H1 (cell line): ENCODE measurements around the gene PERCC1. TPM values are rescaled to one million over a fixed set of nuclear protein-coding genes. Genes with fewer than 3 reads are reported as not detected.

ENCODE experiments used
- CTCF ChIA-PET: fragments of 300-600 bp; sonication (Branson Sonifier 250); formaldehyde crosslinking; loops from one replicate; lab custom pipeline; 2021; ENCODE audit not compliant: partially characterized antibody; lab: Charles Lee
- POLR2A ChIA-PET: fragments of 300-600 bp; sonication (Branson Sonifier 250); formaldehyde crosslinking; loops from one replicate; lab custom pipeline; 2021; ENCODE audit warnings: inconsistent platforms; ENCODE audit not compliant: partially characterized antibody; lab: Charles Lee
- DNase-seq, 2 experiments: peaks; one replicate each; pipeline versions ENCODE4 v3.0.0 to v3.0.0-alpha.2; 2010 to 2022; ENCODE audit warnings: low spot score in 2 of 2, low read depth in 1 of 2, mixed read lengths in 1 of 2
- FAIRE-seq: peaks from 2 replicates; lab custom pipeline; 2011; peaks lifted over from hg19 to GRCh38; lab: Jason Lieb, UNC
- H2AFZ ChIP-seq: 2 replicates; pipeline ENCODE4 v1.8.1; 2012; ENCODE audit warnings: low read length, inconsistent platforms
- H2AK5ac ChIP-seq: 2 replicates; pipeline ENCODE4 v1.6.1; 2013; ENCODE audit warnings: low read depth, low read length
- H2BK120ac ChIP-seq: replicated peaks from 2 replicates; pipeline ENCODE3; 2013; ENCODE audit warnings: low read depth, low read length, inconsistent platforms
- H2BK12ac ChIP-seq: 2 replicates; pipeline ENCODE4 v1.6.1; 2013; ENCODE audit warnings: low read depth, low read length
- H2BK15ac ChIP-seq: 2 replicates; pipeline ENCODE4 v1.6.1; 2013; ENCODE audit warnings: low read length
- H2BK20ac ChIP-seq: 2 replicates; pipeline ENCODE4 v1.6.1; 2013; ENCODE audit warnings: low read length
- H2BK5ac ChIP-seq: 2 replicates; pipeline ENCODE4 v1.6.1; 2013; ENCODE audit warnings: low read depth, low read length
- H3K14ac ChIP-seq: 2 replicates; pipeline ENCODE4 v1.6.1; 2013; ENCODE audit warnings: inconsistent platforms; ENCODE audit not compliant: insufficient read length
- H3K18ac ChIP-seq: 2 replicates; pipeline ENCODE4 v1.6.1; 2013; ENCODE audit warnings: low read length; ENCODE audit errors: extremely low read depth
- H3K23ac ChIP-seq: 2 replicates; pipeline ENCODE4 v1.6.1; 2013; ENCODE audit warnings: inconsistent platforms; ENCODE audit not compliant: insufficient read length
- H3K23me2 ChIP-seq: 2 replicates; pipeline ENCODE4 v1.6.1; 2013; ENCODE audit warnings: low read depth, low read length
- H3K27ac ChIP-seq: 2 replicates; pipeline ENCODE4 v1.6.1; 2011; ENCODE audit warnings: low read depth, low read length, inconsistent platforms
- H3K27me3 ChIP-seq, 4 experiments: replicated peaks in 1 of 4; 1 replicate in 1 of 4; 2 replicates in 3 of 4; pipeline versions ENCODE4 v1.6.1 to v1.8.1; 2011 to 2013; ENCODE audit warnings: low read length in 3 of 4, mild to moderate bottlenecking in 3 of 4, inconsistent platforms in 2 of 4, mixed read lengths in 2 of 4, moderate library complexity in 1 of 4; ENCODE audit not compliant: control insufficient read depth in 3 of 4, insufficient read depth in 3 of 4; ENCODE audit errors: extremely low read depth in 1 of 4
- H3K36me3 ChIP-seq, 4 experiments: 2 replicates each; pipeline versions ENCODE4 v1.6.1 to v1.8.1; 2011 to 2013; ENCODE audit warnings: mild to moderate bottlenecking in 4 of 4, low read length in 3 of 4, moderate library complexity in 2 of 4, control low read depth in 1 of 4, inconsistent platforms in 1 of 4; ENCODE audit not compliant: insufficient read depth in 4 of 4, control insufficient read depth in 2 of 4
- H3K4ac ChIP-seq: replicated peaks from 2 replicates; pipeline ENCODE3; 2013; ENCODE audit warnings: low read length, low read depth, mixed read lengths, inconsistent platforms; ENCODE audit not compliant: insufficient read length
- H3K4me1 ChIP-seq, 4 experiments: replicated peaks in 1 of 4; 1 replicate in 1 of 4; 2 replicates in 3 of 4; pipeline versions ENCODE4 v1.6.1 to v1.8.1; 2011 to 2013; ENCODE audit warnings: low read length in 3 of 4, inconsistent platforms in 2 of 4, mixed read lengths in 1 of 4; ENCODE audit not compliant: insufficient read depth in 4 of 4, control insufficient read depth in 3 of 4
- H3K4me2 ChIP-seq, 2 experiments: 2 replicates each; pipeline versions ENCODE4 v1.6.1 to v1.8.1; 2011 to 2013; ENCODE audit warnings: low read depth in 2 of 2, low read length in 2 of 2, control low read depth in 1 of 2, inconsistent platforms in 1 of 2, mild to moderate bottlenecking in 1 of 2; ENCODE audit not compliant: insufficient read depth in 1 of 2
- H3K4me3 ChIP-seq, 4 experiments: fragments of 200-600, 300-600 bp in 1 of 4; sonication (generic), shearing (Covaris generic), sonication (Bioruptor Twin) in 1 of 4; 2 replicates each; pipeline versions ENCODE4 v1.5.1 to v1.8.1; 2011 to 2016; ENCODE audit warnings: low read length in 4 of 4, low read depth in 3 of 4, control low read depth in 2 of 4, inconsistent platforms in 2 of 4, mild to moderate bottlenecking in 2 of 4, mixed read lengths in 1 of 4, moderate library complexity in 1 of 4; ENCODE audit not compliant: insufficient read depth in 2 of 4; ENCODE audit errors: extremely low read depth in 1 of 4
- H3K56ac ChIP-seq: replicated peaks from 2 replicates; pipeline ENCODE3; 2013; ENCODE audit warnings: low read depth, mild to moderate bottlenecking, mixed read lengths, low read length, inconsistent platforms; ENCODE audit not compliant: insufficient read length
- H3K79me1 ChIP-seq: 2 replicates; pipeline ENCODE4 v1.6.1; 2013; ENCODE audit warnings: low read depth, low read length, control low read depth
- H3K79me2 ChIP-seq, 2 experiments: 2 replicates each; pipeline versions ENCODE4 v1.6.1 to v1.8.1; 2012 to 2013; ENCODE audit warnings: low read length in 2 of 2, mild to moderate bottlenecking in 2 of 2, inconsistent platforms in 1 of 2; ENCODE audit not compliant: insufficient read depth in 2 of 2, control insufficient read depth in 1 of 2
- H3K9ac ChIP-seq, 4 experiments: replicated peaks in 1 of 4; 1 replicate in 1 of 4; 2 replicates in 3 of 4; pipeline versions ENCODE4 v1.6.1 to v1.8.1; 2011 to 2013; ENCODE audit warnings: low read depth in 3 of 4, low read length in 3 of 4, control low read depth in 2 of 4, mild to moderate bottlenecking in 2 of 4, moderate library complexity in 2 of 4, inconsistent platforms in 1 of 4; ENCODE audit errors: extremely low read depth in 1 of 4
- H3K9me3 ChIP-seq, 2 experiments: 2 replicates each; pipeline versions ENCODE4 v1.6.1 to v1.8.1; 2012 to 2013; ENCODE audit warnings: mild to moderate bottlenecking in 2 of 2, moderate library complexity in 2 of 2, control low read depth in 1 of 2, inconsistent platforms in 1 of 2, low read depth in 1 of 2, low read length in 1 of 2, mixed read lengths in 1 of 2; ENCODE audit not compliant: insufficient read depth in 2 of 2
- H4K20me1 ChIP-seq, 2 experiments: replicated peaks in 1 of 2; 2 replicates each; pipeline versions ENCODE3 to v1.8.1; 2011 to 2013; ENCODE audit warnings: inconsistent platforms in 2 of 2, low read length in 2 of 2, mild to moderate bottlenecking in 1 of 2; ENCODE audit not compliant: insufficient read depth in 2 of 2, control insufficient read depth in 1 of 2
- H4K5ac ChIP-seq: 2 replicates; pipeline ENCODE4 v1.6.1; 2013; ENCODE audit warnings: low read length, low read depth, mixed read lengths, inconsistent platforms; ENCODE audit not compliant: insufficient read length
- H4K8ac ChIP-seq: 2 replicates; pipeline ENCODE4 v1.8.0; 2013; ENCODE audit warnings: mild to moderate bottlenecking, moderate library complexity, low read length, inconsistent platforms; ENCODE audit not compliant: insufficient read depth; ENCODE audit errors: extremely low read depth
- H4K91ac ChIP-seq: replicated peaks from 2 replicates; pipeline ENCODE3; 2013; ENCODE audit warnings: low read length, mixed read lengths, inconsistent platforms; ENCODE audit not compliant: insufficient read length
- GTF2F1 ChIP-seq: IDR thresholded peaks from 2 replicates; pipeline ENCODE4 v1.6.1; 2012; ENCODE audit warnings: low read depth, low read length, improper control_type of control experiment, borderline replicate concordance
- RBBP5 ChIP-seq: IDR thresholded peaks from 2 replicates; pipeline ENCODE4 v1.7.1; 2012; ENCODE audit warnings: low read depth, mild to moderate bottlenecking, inconsistent platforms, low read length, moderate library complexity, borderline replicate concordance
- TBP ChIP-seq: IDR thresholded peaks from 2 replicates; pipeline ENCODE4 v1.6.1; 2011; ENCODE audit warnings: low read depth, low read length, improper control_type of control experiment
- ZNF274 ChIP-seq: IDR thresholded peaks from 2 replicates; pipeline ENCODE4 v1.7.0; 2012; ENCODE audit warnings: low read length, borderline replicate concordance; ENCODE audit errors: extremely low read depth
- WGBS, 2 experiments: shearing (Covaris generic) in 1 of 2; methylation state at CpG; one replicate each; pipeline versions ENCODE4 v1.1.6 to v1.1.7; 2013 to 2015; ENCODE audit warnings: low lambda C conversion rate in 2 of 2, mixed read lengths in 2 of 2, inconsistent platforms in 1 of 2, low coverage in 1 of 2, missing lambda C conversion rate in 1 of 2; ENCODE audit not compliant: insufficient replicate concordance in 2 of 2, insufficient coverage in 1 of 2, insufficient read length in 1 of 2; ENCODE audit errors: extremely low coverage in 1 of 2, missing lambda C conversion rate in 1 of 2; 5-methylcytosine and 5-hydroxymethylcytosine counted together
- polyA plus RNA-seq, 7 experiments: library from polyadenylated mRNA; depleted of rRNA in 3 of 7; stranded (reverse) in 5 of 7; unstranded in 2 of 7; fragments of >200 nt in 5 of 7; fragments of 200-250 nt in 2 of 7; gene quantifications; 1 replicate in 5 of 7; 2 replicates in 1 of 7; 4 replicates in 1 of 7; pipeline versions ENCODE4 v1.2.1 to v1.2.3, GENCODE V29; 2011 to 2013; ENCODE audit warnings: missing spikeins in 2 of 7, mixed read lengths in 2 of 7
- total RNA-seq: library from RNA; stranded (reverse); fragmentation: NEBNext Ultra II Directional; extraction: Animal tissue kit (Norgen Biotek cat#: 25700); gene quantifications from 2 replicates; pipeline ENCODE4 v1.2.1, GENCODE V29; 2021

PERCC1 gene
- total and polyA plus RNA-seq, 2 of the 8 experiments (the other 6 are each of a cell fraction or from before 2014, with no cell fraction given), result not detected

DNA sequence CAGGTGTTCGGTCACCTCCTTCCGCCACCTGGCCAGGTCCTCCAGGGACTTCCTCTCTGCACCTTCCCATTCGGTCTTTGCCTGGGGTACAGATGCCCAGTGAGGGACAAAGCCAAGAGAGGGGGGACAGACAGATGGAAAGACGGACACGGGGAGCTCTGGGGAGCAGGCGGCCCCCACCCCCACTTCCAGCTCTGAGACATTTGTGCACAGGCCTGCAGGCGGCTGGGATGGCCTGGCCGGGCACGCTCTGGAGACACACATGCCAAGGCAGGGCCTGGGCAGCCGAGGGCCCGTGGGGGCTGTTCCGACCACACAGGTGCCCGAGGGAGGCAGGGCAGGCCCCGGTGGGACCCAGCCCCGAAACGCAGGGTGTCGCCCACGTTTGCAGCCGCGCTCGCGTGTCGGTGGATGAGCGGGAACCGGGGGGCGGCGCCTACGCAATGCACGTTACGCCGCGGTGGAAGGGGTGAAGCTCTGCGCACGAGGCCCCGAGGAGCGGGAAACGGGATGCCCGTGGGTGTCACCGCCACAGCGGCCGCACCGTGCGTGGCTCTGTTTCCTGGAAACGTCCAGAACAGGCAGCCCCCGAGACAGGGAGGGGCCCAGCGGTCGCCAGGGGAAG lies 6.0 kb downstream of the PERCC1 start:
- Histone ChIP-seq H3K4me3 (no peak overlapping the region), H3K79me2 (no peaks in the 10 kb centered on the region), H4K20me1 (no peaks in the 10 kb centered on the region), H3K23me2 (no peaks in the 10 kb centered on the region), H3K23ac (no peak overlapping the region), H2BK120ac (no peak overlapping the region), H4K5ac (no peak overlapping the region), H4K8ac (peak overlapping the region; percentile 7; the same call in 1 of the 2 replicates), H2BK12ac (no peak overlapping the region), H2BK15ac (no peak overlapping the region), H3K4me1 (no peaks in the 10 kb centered on the region; a peak in 1 of 7 replicates), H3K27me3 (no peaks in the 10 kb centered on the region), H3K27ac (no peak overlapping the region), H3K18ac (no peak overlapping the region), H2BK20ac (no peak overlapping the region), H3K9ac (0 out of 7 replicates have a peak overlapping the region, but pooled peaks of 1 of the 4 experiments have one; percentile 18), H3K9me3 (no peaks in the 10 kb centered on the region), H3K4ac (no peak overlapping the region), H4K91ac (no peak overlapping the region), H3K14ac (no peak overlapping the region), H3K36me3 (no peaks in the 10 kb centered on the region), H2AK5ac (no peak overlapping the region), H3K4me2 (no peak overlapping the region), H3K56ac (no peak overlapping the region), H3K79me1 (no peaks in the 10 kb centered on the region), H2AFZ (no peak overlapping the region), H2BK5ac (no peak overlapping the region)
- DNase-seq, result no peak
- TF ChIP-seq ZNF274 (no peak), RBBP5 (no peak), GTF2F1 (no peak), TBP (no peak)
- CTCF ChIA-PET, result interaction anchor here (0.8 to 4.0 kb wide), 3 partner anchors 9 to 693 kb away, joined by 3 to 30 read pairs (median 3); no protein-coding TSS in a partner anchor
- 93% methylated on average over 36 of the region's 47 CpGs; no CpG with 5 or more reads in 1 of the 2 experiments for WGBS, 2 experiments
- POLR2A ChIA-PET, result interaction anchor here (0.6 to 5.6 kb wide), 6 partner anchors 8 to 319 kb away, joined by 3 to 22 read pairs (median 4); partner anchors contain the start of gene UQCC4
- no peak for FAIRE-seq
